Ascending aorta (tissue), 2 donors: ENCODE data around the gene MSANTD2. TPM values are rescaled to one million over a fixed set of nuclear protein-coding genes. Genes with fewer than 3 reads are reported as not detected.

Experiments
- DNase-seq, 2 donors: peaks; one replicate each; pipeline ENCODE4 v3.0.0-alpha.2; 2019; ENCODE audit warnings: low spot score in 2 of 2
- H3K27ac ChIP-seq, 2 donors: fragments of 200-600 bp; sonication (generic); one replicate each; pipeline ENCODE4 v1.5.1; 2016 to 2017; ENCODE audit warnings: mild to moderate bottlenecking in 1 of 2
- H3K27me3 ChIP-seq: fragments of 200-600 bp; sonication (generic); one replicate; pipeline ENCODE4 v1.5.1; 2017
- H3K36me3 ChIP-seq, 2 donors: fragments of 200-600 bp; sonication (generic); one replicate each; pipeline ENCODE4 v1.5.1; 2016
- H3K4me1 ChIP-seq, 2 donors: fragments of 200-600 bp; sonication (generic); one replicate each; pipeline ENCODE4 v1.5.1; 2016 to 2017; ENCODE audit warnings: mild to moderate bottlenecking in 1 of 2
- H3K4me3 ChIP-seq, 2 donors: fragments of 200-600 bp; sonication (generic); one replicate each; pipeline ENCODE4 v1.5.1; 2016 to 2017; ENCODE audit warnings: mild to moderate bottlenecking in 1 of 2
- H3K9me3 ChIP-seq, 2 donors: fragments of 200-600 bp; sonication (generic); one replicate each; pipeline ENCODE4 v1.5.1; 2016
- CTCF ChIP-seq, 3 experiments: fragments of 200-600 bp in 2 of 3; fragments of 450-650 bp in 1 of 3; sonication (generic) in 2 of 3; IDR thresholded peaks; one replicate each; pipeline ENCODE4 v1.5.1; 2016 to 2019; ENCODE audit warnings: antibody characterized with exemption in 3 of 3, mild to moderate bottlenecking in 1 of 3, moderate library complexity in 1 of 3
- intact Hi-C: fragments of 100-400 bp; cut with DNase I; formaldehyde crosslinking; loops from one replicate; pipeline ENCODE4 v1.15.1; 2023
- total RNA-seq: library from RNA; depleted of rRNA; stranded (reverse); fragments of >200 nt; gene quantifications from one replicate; pipeline ENCODE4 v1.1.0, GENCODE V29; 2016

The MSANTD2 gene
- total RNA-seq, 1 donor from 2014 or later, result 21.4 TPM

GRCh38 chr11:124799348-124800225 lies 619 bp downstream of the MSANTD2 start:
- TF ChIP-seq CTCF (IDR thresholded peaks at IDR 0.05), result no peak
- Histone ChIP-seq H3K27ac (peak overlapping the region; percentile 99), H3K9me3 (no peaks in the 10 kb centered on the region), H3K36me3 (no peaks in the 10 kb centered on the region), H3K27me3 (no peaks in the 10 kb centered on the region), H3K4me3 (peak overlapping the region; percentile 81 to 98), H3K4me1 (peaks cover 13 to 16% of the 10 kb centered on the region in 2 donors)
- DNase-seq, result peak in 1 of 2 donors; percentile 67
- intact Hi-C loops, result loop anchor here (1.0 to 10.0 kb wide), 3 partner anchors 130 to 315 kb away; partner anchors contain the start of gene TMEM218

DNA sequence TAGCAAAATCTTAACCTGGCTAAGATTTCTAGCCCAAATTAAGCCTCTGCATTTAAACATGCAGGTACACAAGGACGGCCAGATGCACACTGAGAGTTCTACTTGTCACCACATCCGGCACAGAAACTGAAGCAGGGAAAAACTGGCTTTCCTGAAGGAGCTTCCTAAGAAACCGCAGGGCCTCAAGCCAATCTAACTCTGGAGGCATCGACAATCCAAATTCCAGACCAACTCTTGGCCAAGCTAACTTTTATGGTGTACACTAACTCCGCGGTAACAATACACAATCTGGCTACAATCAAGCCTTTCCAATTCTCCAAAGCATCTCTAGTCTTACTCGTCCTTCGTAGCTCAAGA lies 1.2 kb downstream of the MSANTD2 start:
- Histone ChIP-seq H3K4me3 (peak overlapping the region; percentile 81 to 98), H3K27me3 (no peaks in the 10 kb centered on the region), H3K27ac (peak overlapping the region; percentile 99), H3K9me3 (no peaks in the 10 kb centered on the region), H3K4me1 (peaks cover 13 to 16% of the 10 kb centered on the region in 2 donors), H3K36me3 (no peaks in the 10 kb centered on the region)
- intact Hi-C loops, result no loop called here
- TF ChIP-seq CTCF (IDR thresholded peaks at IDR 0.05), result no peak
- no peak for DNase-seq

GRCh38 chr11:124796312-124796711 lies 3.9 kb downstream of the MSANTD2 start:
- Histone ChIP-seq H3K9me3 (no peaks in the 10 kb centered on the region), H3K27ac (no peak overlapping the region), H3K4me1 (peaks cover 13 to 17% of the 10 kb centered on the region in 2 donors), H3K36me3 (no peaks in the 10 kb centered on the region), H3K27me3 (no peaks in the 10 kb centered on the region), H3K4me3 (no peak overlapping the region)
- intact Hi-C loops, result no loop called here
- TF ChIP-seq CTCF (IDR thresholded peaks at IDR 0.05), result no peak
- no peak for DNase-seq

GRCh38 chr11:124793466-124794278 lies 6.5 kb downstream of the MSANTD2 start:
- H3K27ac ChIP-seq, result no peak overlapping the region
- no peaks in the 10 kb centered on the region for H3K9me3 ChIP-seq
- DNase-seq, result no peak
- peaks cover 6 to 11% of the 10 kb centered on the region in 2 donors for H3K4me1 ChIP-seq
- no peak overlapping the region for H3K4me3 ChIP-seq
- peak; percentile 20 to 55 (median 53) for TF ChIP-seq CTCF (IDR thresholded peaks at IDR 0.05)
- no peaks in the 10 kb centered on the region for H3K27me3 ChIP-seq
- no peaks in the 10 kb centered on the region for H3K36me3 ChIP-seq
- intact Hi-C loops, result no loop called here

- H3K4me3 ChIP-seq, result no peak overlapping the region
- DNase-seq, result no peak
Observed at GRCh38 chr11:124791626-124792341, 8.4 kb downstream of the MSANTD2 start.

More at GRCh38 chr11:124791626-124792341, 8.4 kb downstream of the MSANTD2 start:
- intact Hi-C loops, result no loop called here
- no peaks in the 10 kb centered on the region for H3K36me3 ChIP-seq
- no peak overlapping the region for H3K27ac ChIP-seq
- no peak for TF ChIP-seq CTCF (IDR thresholded peaks at IDR 0.05)
- H3K27me3 ChIP-seq, result no peaks in the 10 kb centered on the region
- H3K4me1 ChIP-seq, result peaks cover 0 to 2% of the 10 kb centered on the region in 2 donors
- no peaks in the 10 kb centered on the region for H3K9me3 ChIP-seq
